ENCODE results near the gene VAV2. TPM values are rescaled to one million over a fixed set of nuclear protein-coding genes. Genes with fewer than 3 reads are reported as not detected.

The VAV2 gene
- total RNA-seq, 1 donor from 2014 or later = 34.6 TPM

DNA sequence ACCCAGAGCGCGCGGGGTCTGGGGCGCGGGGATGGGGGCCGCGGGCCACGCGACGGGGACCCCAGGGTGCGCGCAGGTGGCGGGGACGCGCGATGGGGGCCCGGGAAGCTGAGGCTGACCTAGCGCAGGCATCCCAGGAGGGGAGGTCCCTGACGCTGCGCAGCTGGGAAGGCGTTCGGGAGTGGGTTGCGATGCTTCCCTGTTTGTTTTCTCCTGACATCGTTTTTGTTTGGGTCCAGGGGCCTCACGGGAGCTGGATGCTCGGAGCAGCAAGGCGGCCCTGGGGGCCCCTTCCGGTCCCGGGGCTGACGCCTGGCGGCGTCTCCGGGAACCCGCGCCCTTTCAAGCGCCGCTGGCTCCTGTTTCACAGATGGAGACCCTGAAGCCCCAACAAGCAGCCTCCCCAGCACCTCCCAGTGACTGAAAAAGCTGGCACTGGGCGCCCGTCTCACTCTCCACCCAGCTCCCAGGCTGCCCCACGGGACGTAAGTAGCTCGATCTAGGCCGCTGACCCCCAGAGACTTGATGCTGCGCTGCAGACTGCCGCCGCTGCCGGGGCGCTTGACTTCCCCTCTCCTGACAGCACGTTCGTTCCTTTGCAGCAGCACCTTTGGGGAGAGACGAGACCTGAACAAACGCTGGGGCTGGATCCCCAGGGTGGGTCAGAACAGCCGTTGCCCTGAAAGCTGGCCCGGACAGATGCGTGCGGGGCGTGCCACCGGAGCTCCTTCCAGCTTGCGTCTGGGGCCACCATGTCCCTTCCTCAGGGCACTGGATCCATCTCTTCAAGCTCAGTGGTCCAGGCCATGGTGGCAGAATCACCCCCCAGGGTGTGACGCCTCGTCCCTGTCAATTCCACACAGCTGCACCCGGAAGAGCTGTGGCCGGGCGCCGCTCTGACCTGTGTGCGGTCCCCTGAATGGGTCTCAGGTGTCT is 33.8 kb upstream of the VAV2 start:
- ATAC-seq = no peak
- Histone ChIP-seq H3K9me3 (no peaks in the 10 kb centered on the region), H3K27ac (peak overlapping the region; percentile 70), H3K27me3 (no peaks in the 10 kb centered on the region), H3K4me1 (peaks cover 8% of the 10 kb centered on the region), H3K4me3 (peak overlapping the region; percentile 88), H3K36me3 (peaks cover 12% of the 10 kb centered on the region)
- TF ChIP-seq, protein P1, sequence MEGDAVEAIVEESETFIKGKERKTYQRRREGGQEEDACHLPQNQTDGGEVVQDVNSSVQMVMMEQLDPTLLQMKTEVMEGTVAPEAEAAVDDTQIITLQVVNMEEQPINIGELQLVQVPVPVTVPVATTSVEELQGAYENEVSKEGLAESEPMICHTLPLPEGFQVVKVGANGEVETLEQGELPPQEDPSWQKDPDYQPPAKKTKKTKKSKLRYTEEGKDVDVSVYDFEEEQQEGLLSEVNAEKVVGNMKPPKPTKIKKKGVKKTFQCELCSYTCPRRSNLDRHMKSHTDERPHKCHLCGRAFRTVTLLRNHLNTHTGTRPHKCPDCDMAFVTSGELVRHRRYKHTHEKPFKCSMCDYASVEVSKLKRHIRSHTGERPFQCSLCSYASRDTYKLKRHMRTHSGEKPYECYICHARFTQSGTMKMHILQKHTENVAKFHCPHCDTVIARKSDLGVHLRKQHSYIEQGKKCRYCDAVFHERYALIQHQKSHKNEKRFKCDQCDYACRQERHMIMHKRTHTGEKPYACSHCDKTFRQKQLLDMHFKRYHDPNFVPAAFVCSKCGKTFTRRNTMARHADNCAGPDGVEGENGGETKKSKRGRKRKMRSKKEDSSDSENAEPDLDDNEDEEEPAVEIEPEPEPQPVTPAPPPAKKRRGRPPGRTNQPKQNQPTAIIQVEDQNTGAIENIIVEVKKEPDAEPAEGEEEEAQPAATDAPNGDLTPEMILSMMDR (IDR thresholded peaks at IDR 0.05) = peak; percentile 14
- intact Hi-C loops (cut with DNase I) = no loop called here
- DNase-seq = peak; percentile 77

DNA sequence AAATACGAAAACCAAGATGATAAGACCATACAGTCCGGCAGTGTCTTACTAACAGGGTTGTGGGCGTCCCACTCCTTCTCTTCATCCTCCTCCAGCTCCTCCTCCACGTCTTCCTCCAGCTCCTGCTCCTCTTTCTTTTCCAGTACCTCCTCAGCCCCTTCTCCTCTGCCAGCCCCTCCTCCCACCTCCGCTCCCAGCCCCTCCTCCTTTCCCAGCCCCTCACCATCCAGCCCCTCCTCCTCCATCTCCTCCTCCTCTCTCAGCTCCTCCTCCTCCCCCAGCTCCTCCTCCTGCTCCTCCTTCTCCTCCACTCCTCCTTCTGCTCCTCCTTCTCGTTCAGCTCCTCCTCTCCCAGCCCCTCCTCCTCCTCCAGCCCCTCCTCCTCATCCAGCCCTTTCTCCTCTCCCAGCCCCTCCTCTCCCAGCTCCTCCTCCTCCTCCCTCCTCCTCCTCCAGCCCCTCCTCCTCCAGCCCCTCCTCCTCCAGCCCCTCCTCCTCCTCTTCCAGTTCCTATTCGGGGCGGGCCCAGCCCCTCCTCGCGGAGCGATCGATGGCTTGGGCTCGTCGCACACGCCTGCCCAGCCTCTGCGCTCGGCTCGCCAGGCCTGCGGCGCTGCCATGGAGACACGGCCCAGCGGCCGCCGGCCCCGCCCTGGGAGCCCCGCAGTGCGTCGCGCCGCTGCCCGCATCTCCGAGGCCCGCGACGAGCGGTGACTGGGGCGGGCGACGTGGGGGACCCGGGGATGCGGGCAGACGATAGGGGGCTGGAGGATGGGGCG is 32.9 kb upstream of the VAV2 start, which contains the start of gene BRD3OS:
Gene BRD3OS, plus strand, starts transcription at position 654 of the 778 bp plus-strand sequence. CDS start 1,267 bp downstream, outside the sequence.
- peak within 1 kb of the TSS; percentile 88 for H3K4me3 ChIP-seq
- no peaks in the 10 kb centered on the region for H3K9me3 ChIP-seq
- TF ChIP-seq, protein P1 (IDR thresholded peaks at IDR 0.05) = no peak
- DNase-seq = peak; percentile 98
- peaks cover 6% of the 10 kb centered on the region for H3K36me3 ChIP-seq
- H3K27ac ChIP-seq = peak within 1 kb of the TSS; percentile 70
- H3K4me1 ChIP-seq = peaks cover 8% of the 10 kb centered on the region
- ATAC-seq = peak; percentile 99
- H3K27me3 ChIP-seq = no peaks in the 10 kb centered on the region
- intact Hi-C loops (cut with DNase I) = no loop called here

DNA sequence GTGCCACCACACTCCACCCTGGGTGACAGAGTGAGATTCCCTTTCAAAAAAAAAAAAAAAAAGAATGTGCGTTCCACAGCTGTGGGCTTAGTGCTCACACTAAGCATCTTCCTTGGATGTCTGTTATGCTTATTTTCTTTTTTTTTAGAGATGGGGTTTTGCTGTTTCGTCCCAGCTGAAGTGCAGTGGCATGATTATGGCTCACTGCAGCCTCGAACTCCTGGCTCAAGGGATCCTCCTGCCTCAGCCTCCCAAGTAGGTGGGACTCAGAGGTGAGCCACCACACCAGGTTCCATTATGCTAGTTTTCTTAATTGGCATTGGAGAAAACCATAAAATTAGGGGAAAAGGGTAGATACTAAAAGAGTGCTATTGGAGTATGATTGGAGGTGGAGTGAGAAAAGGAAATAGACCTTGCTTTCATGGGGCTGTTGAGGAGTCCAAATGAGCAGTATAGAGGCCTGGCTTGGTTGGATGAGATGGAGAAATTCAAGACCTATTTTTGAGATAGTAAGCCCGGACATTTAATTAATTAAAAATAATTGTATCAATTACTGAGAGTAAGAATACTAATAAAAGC is 32.2 kb upstream of the VAV2 start:
- TF ChIP-seq, protein P1 (IDR thresholded peaks at IDR 0.05) = no peak
- intact Hi-C loops (cut with DNase I) = no loop called here
- no peaks in the 10 kb centered on the region for H3K9me3 ChIP-seq
- H3K27me3 ChIP-seq = no peaks in the 10 kb centered on the region
- no peak for DNase-seq
- H3K4me3 ChIP-seq = peak overlapping the region; percentile 33
- ATAC-seq = no peak
- no peaks in the 10 kb centered on the region for H3K36me3 ChIP-seq
- H3K27ac ChIP-seq = peak overlapping the region; percentile 11
- H3K4me1 ChIP-seq = peaks cover 8% of the 10 kb centered on the region

DNA sequence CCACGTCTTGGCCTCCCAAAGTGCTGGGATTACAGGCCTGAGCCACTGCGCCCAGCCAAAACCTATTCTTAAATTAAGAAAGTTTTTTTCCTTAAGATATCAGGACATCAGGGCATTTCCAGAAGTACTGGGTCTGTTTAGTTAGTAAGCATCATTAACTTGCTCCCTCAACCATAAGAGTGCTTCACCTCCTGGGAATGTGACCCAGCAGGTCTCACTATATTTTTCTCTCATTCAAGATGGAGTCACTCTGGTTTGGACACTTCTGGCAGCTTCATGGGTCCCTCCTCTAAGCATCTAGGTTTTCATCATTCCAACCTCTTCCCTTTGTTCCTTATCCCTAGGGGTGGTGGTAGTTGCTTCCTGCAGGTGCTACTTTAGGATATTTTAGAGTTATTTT is 22.8 kb upstream of the VAV2 start:
- H3K36me3 ChIP-seq = no peaks in the 10 kb centered on the region
- no peak overlapping the region for H3K4me3 ChIP-seq
- intact Hi-C loops (cut with DNase I) = no loop called here
- no peaks in the 10 kb centered on the region for H3K4me1 ChIP-seq
- DNase-seq (no peak), ATAC-seq (peak; percentile 50)
- H3K9me3 ChIP-seq = no peaks in the 10 kb centered on the region
- no peaks in the 10 kb centered on the region for H3K27me3 ChIP-seq
- TF ChIP-seq, protein P1 (IDR thresholded peaks at IDR 0.05) = no peak
- H3K27ac ChIP-seq = no peak overlapping the region

DNA sequence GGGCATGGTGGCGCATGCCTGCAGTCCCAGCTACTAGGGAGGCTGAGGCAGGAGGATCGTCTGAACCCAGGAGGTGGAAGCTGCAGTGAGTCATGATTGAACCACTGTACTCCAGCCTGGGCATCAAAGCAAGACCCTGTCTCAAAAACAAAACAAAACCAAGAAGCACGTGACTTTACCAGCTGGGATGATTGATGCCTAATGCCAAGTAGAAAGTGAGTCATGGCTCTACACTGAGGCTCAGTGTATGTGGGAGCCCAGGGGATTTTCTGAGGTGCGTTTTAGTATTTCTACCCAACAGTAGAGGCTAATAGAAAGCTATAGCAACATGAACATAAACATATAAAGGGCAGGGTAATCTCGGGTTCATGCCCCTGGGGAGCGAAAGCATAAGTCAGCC is 19.3 kb upstream of the VAV2 start:
- ATAC-seq = no peak
- intact Hi-C loops (cut with DNase I) = no loop called here
- H3K4me1 ChIP-seq = no peaks in the 10 kb centered on the region
- H3K9me3 ChIP-seq = no peaks in the 10 kb centered on the region
- DNase-seq = no peak
- no peak overlapping the region for H3K27ac ChIP-seq
- H3K36me3 ChIP-seq = no peaks in the 10 kb centered on the region
- H3K4me3 ChIP-seq = no peak overlapping the region
- TF ChIP-seq, protein P1 (IDR thresholded peaks at IDR 0.05) = no peak
- no peaks in the 10 kb centered on the region for H3K27me3 ChIP-seq
